Stomach (tissue), 4 donors: ENCODE results near the gene BCAP29.

ENCODE experiments used
- POLR2A ChIP-seq, 4 donors: fragments of 450-650 bp; IDR thresholded peaks; one replicate each; pipeline ENCODE4 v1.6.1; 2016; ENCODE audit warnings: antibody characterized with exemption in 4 of 4, control low read depth in 2 of 4, mild to moderate bottlenecking in 1 of 4, moderate library complexity in 1 of 4
- TF ChIP-seq, protein P1 (sequence below), 7 experiments: fragments of 450-650 bp in 4 of 7; fragments of 200-600 bp in 3 of 7; sonication (generic) in 3 of 7; IDR thresholded peaks; one replicate each; pipeline ENCODE4 v1.5.1; 2016 to 2019; ENCODE audit warnings: antibody characterized with exemption in 7 of 7, control low read depth in 2 of 7, mild to moderate bottlenecking in 1 of 7

GRCh38 chr7:107592361-107593024 lies 12.4 kb downstream of the BCAP29 start:
- TF ChIP-seq, protein P1, sequence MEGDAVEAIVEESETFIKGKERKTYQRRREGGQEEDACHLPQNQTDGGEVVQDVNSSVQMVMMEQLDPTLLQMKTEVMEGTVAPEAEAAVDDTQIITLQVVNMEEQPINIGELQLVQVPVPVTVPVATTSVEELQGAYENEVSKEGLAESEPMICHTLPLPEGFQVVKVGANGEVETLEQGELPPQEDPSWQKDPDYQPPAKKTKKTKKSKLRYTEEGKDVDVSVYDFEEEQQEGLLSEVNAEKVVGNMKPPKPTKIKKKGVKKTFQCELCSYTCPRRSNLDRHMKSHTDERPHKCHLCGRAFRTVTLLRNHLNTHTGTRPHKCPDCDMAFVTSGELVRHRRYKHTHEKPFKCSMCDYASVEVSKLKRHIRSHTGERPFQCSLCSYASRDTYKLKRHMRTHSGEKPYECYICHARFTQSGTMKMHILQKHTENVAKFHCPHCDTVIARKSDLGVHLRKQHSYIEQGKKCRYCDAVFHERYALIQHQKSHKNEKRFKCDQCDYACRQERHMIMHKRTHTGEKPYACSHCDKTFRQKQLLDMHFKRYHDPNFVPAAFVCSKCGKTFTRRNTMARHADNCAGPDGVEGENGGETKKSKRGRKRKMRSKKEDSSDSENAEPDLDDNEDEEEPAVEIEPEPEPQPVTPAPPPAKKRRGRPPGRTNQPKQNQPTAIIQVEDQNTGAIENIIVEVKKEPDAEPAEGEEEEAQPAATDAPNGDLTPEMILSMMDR (IDR thresholded peaks at IDR 0.05) = no peak
- no peak for TF ChIP-seq POLR2A (IDR thresholded peaks at IDR 0.05)
